GM13977 (cell line): ENCODE measurements around the gene RASGRF2.

ENCODE experiments used
- DNase-seq: peaks from one replicate; pipeline ENCODE4 v3.0.0; 2012; ENCODE audit warnings: low spot score
- in situ Hi-C: fragments of 300-500 bp; cut with MboI; formaldehyde crosslinking; loops from one replicate; pipeline ENCODE4 v1.12.0; 2022; ENCODE audit warnings: low sequenced_read_pairs, low pct_unique_long_range_greater_than_20kb, mixed read lengths, inconsistent platforms; ENCODE audit not compliant: unreplicated experiment
- TF ChIP-seq, protein P1 (sequence below): IDR thresholded peaks from 2 replicates; pipeline ENCODE4 v1.5.1; 2012; ENCODE audit warnings: mild to moderate bottlenecking, control low read depth; ENCODE audit not compliant: insufficient read depth; ENCODE audit errors: extremely low read depth, missing control alignments

Gene RASGRF2

DNA sequence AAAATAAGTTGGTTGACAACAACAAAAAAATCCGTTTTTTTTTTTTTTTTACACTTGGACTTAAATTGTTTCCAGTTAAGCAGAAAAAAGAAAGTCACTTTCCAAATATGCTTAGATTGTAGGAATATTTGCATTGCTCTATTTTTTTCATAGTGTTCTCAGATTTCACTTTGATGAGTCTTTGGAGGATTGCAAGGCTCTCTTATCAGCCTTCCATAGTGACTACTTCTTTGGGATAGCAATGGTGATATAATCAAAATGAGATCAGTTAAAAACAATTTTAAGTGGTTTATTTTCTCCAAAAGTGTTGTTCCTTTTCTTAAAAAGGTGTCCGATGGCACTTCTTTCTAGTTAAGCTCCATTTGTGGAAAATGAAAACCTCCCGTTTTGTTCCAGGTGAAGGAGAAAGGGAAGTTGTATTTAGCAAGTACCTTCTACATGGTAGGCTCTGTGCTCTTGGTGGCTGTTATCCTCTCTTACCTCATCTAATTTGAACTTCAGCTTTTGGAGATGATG is 3.9 kb downstream of the RASGRF2 start:
- in situ Hi-C loops: no loop called here
- DNase-seq: no peak
- TF ChIP-seq, protein P1, sequence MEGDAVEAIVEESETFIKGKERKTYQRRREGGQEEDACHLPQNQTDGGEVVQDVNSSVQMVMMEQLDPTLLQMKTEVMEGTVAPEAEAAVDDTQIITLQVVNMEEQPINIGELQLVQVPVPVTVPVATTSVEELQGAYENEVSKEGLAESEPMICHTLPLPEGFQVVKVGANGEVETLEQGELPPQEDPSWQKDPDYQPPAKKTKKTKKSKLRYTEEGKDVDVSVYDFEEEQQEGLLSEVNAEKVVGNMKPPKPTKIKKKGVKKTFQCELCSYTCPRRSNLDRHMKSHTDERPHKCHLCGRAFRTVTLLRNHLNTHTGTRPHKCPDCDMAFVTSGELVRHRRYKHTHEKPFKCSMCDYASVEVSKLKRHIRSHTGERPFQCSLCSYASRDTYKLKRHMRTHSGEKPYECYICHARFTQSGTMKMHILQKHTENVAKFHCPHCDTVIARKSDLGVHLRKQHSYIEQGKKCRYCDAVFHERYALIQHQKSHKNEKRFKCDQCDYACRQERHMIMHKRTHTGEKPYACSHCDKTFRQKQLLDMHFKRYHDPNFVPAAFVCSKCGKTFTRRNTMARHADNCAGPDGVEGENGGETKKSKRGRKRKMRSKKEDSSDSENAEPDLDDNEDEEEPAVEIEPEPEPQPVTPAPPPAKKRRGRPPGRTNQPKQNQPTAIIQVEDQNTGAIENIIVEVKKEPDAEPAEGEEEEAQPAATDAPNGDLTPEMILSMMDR: no peak

DNA sequence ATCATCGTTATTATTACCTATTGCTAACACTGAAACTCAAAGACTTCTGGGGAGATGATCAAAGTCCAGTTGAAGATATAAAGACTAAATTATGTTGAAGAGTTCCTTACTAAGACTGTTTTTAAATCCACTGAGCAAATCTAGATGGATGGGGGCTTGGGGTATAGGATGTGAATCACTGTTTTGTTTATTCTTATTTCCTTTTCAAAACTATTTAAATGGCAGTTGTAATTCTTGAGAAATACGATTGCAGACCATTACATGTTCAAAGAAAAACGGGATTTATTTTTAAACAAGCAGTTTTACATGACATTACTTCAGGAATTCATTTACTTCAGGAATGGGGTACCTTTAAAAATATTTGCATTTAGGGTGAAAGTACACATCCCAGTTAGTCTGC is 4.3 kb downstream of the RASGRF2 start:
- in situ Hi-C loops: no loop called here
- no peak for DNase-seq
- TF ChIP-seq, protein P1: no peak

DNA sequence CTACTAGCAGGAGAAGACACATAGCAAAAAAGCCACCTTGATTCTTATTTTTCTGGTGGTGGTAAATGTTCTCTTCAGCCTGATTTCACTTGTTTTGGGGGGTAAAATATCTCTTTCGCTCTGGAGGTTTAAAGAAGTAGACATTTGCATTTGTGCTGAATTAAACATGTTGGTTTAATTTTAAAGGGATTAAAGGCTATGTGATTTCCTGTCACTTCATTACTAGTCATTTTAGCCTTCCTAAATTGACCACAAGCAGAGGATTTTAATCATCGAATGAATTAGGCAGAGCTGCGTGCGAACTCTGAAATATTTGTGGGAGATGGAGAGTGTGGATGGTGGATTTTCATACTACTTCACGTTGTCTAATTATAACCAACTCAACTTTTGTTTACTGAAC is 4.8 kb downstream of the RASGRF2 start:
- no peak for DNase-seq
- in situ Hi-C loops: no loop called here
- TF ChIP-seq, protein P1: no peak

DNA sequence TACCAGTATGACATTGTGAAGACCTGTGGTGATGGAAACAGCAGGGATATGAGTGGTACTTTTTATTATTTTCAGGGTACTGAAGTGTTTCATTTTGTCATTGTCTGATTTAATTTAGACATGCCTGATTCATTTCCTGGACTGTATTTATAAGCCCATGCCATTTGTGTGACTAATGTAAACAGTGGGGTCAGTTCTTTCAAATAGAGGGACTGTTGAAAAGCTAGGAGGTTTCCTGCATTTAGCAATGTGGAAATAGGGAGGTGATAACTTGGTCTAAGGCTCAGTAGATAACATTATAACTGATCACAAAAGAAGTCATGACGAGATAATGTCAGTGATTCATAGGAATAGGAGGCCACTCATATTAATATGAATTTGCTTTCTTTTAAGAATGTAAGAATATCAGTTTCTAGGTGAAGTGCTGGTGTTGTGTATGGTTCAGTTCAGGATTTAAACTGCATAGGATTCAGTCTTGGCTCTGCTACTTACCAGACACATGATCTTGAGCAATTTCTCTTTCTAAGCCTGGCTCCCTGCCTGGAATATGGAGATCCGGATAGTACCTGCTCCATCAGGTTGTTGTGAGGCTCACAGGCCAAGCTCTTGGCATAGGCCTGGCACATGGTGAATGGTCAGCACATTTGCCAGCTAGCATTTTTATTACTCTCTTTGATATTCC is 7.5 kb downstream of the RASGRF2 start:
- TF ChIP-seq, protein P1: no peak
- no peak for DNase-seq
- in situ Hi-C loops: no loop called here

DNA sequence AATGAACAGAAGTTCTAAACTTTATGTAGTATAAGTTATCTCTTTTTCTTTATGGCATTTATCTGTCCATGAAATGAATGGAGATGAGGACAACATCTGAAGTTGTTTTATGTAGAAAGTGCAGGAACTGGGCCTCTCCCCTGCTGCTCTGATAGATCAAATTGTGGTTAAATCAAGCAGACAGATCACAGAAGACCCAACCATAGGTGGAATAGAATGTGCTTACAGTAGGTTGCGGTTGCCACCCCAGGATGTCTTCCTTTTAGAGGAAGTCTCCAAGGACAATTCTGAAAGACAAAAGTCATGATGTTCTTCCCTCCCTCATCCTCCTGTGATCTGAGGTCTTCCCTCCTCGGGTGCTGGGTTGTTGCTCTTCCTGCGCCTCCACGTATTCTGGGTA is 12.9 kb downstream of the RASGRF2 start:
- in situ Hi-C loops: no loop called here

DNA sequence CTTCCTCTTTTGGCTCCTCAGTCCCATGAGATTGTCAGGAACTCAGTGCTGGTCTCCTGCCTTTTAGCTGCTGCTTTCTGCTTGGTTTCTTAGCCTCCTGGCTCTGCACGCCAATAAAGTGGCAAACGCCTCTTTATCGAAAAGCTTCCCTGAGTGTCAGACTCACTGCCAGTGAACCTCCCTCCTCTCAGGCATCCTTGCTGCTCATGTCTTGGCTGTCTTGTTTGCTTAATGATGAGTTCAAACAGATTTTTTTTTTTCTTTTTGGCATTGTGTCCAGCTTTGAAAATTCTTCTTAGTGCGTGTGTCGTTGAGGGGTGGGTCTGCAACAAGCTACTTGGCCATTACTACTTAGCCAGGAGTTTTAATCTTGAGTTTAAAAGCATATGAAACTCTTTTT is 14.9 kb downstream of the RASGRF2 start:
- in situ Hi-C loops: no loop called here
- TF ChIP-seq, protein P1: no peak
- no peak for DNase-seq

More for the DNA sequence above, 12.9 kb downstream of the RASGRF2 start:
- TF ChIP-seq, protein P1: no peak
- DNase-seq: no peak
